Subcutaneous preadipocyte (primary cell): ENCODE data around the gene PURA. TPM values are rescaled to one million over a fixed set of nuclear protein-coding genes. Genes with fewer than 3 reads are reported as not detected.

Experiments used
- total RNA-seq: library from RNA; depleted of rRNA; stranded (reverse); fragments of >200 nt; gene quantifications from 2 replicates; pipeline ENCODE4 v1.2.3, GENCODE V29; 2012

PURA gene
- 11.4 and 14.3 TPM in 2 replicates for total RNA-seq

DNA sequence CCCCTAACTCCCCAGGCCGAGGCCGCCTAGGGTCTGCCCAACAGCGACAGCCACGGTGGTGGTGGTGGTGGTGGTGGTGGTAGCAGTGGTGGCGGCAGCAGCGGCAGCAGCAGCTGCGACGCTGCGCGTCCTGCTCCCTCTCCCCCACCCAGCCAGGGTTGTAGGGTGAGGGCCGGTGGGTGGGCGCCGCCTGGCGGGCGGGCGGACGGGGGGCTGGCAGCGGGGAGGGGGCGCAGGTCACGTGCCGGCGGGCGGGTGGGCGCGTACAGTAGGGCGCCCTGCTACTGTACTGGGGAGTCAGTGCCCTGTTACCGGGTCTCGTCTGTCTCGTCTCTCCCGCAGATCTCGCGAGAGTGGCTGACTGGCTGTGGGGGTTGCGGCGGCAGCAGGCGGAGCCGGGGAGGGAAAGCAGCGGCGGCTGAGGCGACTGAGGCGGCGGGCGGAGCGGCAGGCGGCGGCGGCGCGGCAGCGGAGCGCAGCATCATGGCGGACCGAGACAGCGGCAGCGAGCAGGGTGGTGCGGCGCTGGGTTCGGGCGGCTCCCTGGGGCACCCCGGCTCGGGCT lies at the start of gene PURA:
TSS of gene PURA (plus strand) at position 411 of the 565 bp plus-strand sequence. CDS start at position 484, 73 bp downstream.

DNA sequence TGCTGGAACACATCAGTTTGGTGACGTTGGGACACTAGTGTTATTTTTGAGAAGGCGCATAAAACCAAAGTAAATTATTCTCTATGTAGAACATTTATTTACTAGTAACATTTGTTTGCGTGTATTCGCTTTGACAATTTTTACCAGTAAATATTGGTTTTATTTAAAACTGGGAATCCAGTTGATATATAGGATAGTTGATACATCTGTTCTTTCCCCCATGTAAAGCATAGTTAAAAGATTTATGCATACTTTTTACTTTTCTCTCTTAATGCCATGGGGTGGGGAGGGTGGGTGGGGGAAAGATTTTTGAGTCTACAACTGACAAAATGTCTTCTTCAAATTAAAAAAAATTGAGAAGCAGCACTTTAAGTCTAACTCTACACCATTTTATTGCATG lies 11.7 kb downstream of the PURA start, which contains the start of gene IGIP:
TSS of gene IGIP (plus strand) at position 301 of the 400 bp plus-strand sequence. CDS start 2,540 bp downstream, outside the sequence.

DNA sequence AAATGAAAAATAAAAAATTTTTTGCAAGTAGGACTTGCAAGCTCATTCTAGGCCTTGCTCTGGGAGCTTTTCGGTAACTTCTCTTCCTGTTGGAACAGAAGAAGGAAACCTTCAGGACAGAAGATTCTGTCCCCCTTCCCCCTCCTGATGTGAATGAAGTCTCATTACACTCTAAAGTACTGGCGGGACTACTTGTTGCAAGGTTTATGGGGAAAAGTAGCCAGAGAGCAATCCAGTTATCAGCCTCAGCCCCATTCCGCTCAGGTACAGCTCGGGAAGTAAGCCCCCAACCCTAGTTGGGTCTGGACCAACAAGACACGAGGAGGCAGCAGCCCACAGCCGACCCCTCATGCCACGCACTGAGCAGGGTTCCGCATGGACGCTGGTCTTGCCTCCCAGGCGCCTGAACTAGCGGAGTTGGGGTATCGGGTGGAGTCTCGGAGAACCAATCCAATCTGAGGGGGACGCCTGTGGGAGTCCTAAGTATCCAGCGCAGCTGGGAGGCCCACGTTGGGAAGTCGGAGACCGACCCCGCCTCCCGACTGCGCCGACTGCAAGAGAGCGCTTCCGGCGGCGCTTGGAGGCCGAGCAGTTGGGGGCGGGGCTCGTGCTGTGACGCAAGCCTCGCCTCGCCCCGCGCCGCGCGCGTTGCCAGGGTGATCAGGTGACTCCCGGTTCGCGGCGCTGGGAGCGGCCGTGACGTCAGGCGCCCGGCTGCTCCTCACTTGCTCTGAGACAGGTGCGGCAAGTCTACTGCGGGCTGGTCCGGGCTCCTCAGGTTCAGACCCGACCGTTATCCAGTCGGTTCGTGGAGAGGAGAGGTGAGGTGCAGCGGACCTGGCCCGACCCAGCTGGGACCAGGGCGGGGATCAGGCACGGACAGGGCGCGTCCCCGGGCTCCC lies 60.8 kb downstream of the PURA start, which contains the start of gene CYSTM1:
TSS of gene CYSTM1 (plus strand) at position 724 of the 902 bp plus-strand sequence. CDS start 19,278 bp downstream, outside the sequence.

Other genes starting within 250 kb of the PURA start
- gene NRG2, start 70.8 kb upstream of the PURA start, total RNA-seq, result 1.1 and 2.0 TPM in 2 replicates
- 3.7 TPM in 2 replicates for gene IGIP, start 11.8 kb downstream of the PURA start, total RNA-seq
- 22.3 and 25.7 TPM in 2 replicates for gene CYSTM1, start 61.1 kb downstream of the PURA start, total RNA-seq
- 47.7 and 51.8 TPM in 2 replicates for gene PFDN1, start 189.0 kb downstream of the PURA start, total RNA-seq
- 0.73 and 1.4 TPM in 2 replicates for gene HBEGF, start 232.5 kb downstream of the PURA start, total RNA-seq
- gene SLC4A9, start 246.1 kb downstream of the PURA start, total RNA-seq, result not detected in 2 replicates